Natural killer cell (primary cell): ENCODE results near the gene SCCPDH. TPM values are rescaled to one million over a fixed set of nuclear protein-coding genes. Genes with fewer than 3 reads are reported as not detected.

Source experiments
- ATAC-seq, 3 donors: fragments of 150-1000 bp in 2 of 3; fragments of 200-7000 bp in 1 of 3; cut with Tn5 transposase; 1 replicate in 1 of 3; 2 replicates in 2 of 3; pipeline ENCODE4 v1.10.0; 2021; ENCODE audit warnings: mild to moderate bottlenecking in 2 of 3, moderate library complexity in 2 of 3
- DNase-seq, 2 donors: peaks; one replicate each; pipeline versions ENCODE4 v3.0.0 to v3.0.0-alpha.2; 2013 to 2021; ENCODE audit warnings: mixed read lengths in 1 of 2
- H3K27ac ChIP-seq: one replicate; pipeline ENCODE4 v1.5.1; 2013; ENCODE audit warnings: mild to moderate bottlenecking, low read length
- H3K27me3 ChIP-seq: one replicate; pipeline ENCODE4 v1.6.1; 2013; ENCODE audit warnings: low read length; ENCODE audit not compliant: control insufficient read depth, insufficient read depth
- H3K36me3 ChIP-seq: one replicate; pipeline ENCODE4 v1.6.1; 2013; ENCODE audit warnings: low read length; ENCODE audit not compliant: control insufficient read depth, insufficient read depth
- H3K4me1 ChIP-seq: one replicate; pipeline ENCODE4 v1.6.1; 2013; ENCODE audit warnings: low read length; ENCODE audit not compliant: control insufficient read depth, insufficient read depth
- H3K4me3 ChIP-seq: one replicate; pipeline ENCODE4 v1.5.1; 2013; ENCODE audit warnings: low read length
- H3K9me3 ChIP-seq: one replicate; pipeline ENCODE4 v1.6.1; 2013; ENCODE audit warnings: low read length; ENCODE audit not compliant: control insufficient read depth, insufficient read depth
- H3K27ac Mint-ChIP-seq, 2 donors: one replicate each; pipeline ENCODE4 v1.8.0; 2022; ENCODE audit warnings: mild to moderate bottlenecking in 2 of 2, mixed read lengths in 2 of 2, moderate library complexity in 1 of 2
- H3K27me3 Mint-ChIP-seq, 2 donors: one replicate each; pipeline ENCODE4 v1.8.0; 2022; ENCODE audit warnings: low read depth in 2 of 2, mixed read lengths in 2 of 2
- H3K36me3 Mint-ChIP-seq: one replicate; pipeline ENCODE4 v1.8.0; 2022; ENCODE audit warnings: mixed read lengths
- H3K4me1 Mint-ChIP-seq, 2 donors: one replicate each; pipeline ENCODE4 v1.8.0; 2022; ENCODE audit warnings: mixed read lengths in 2 of 2
- H3K4me3 Mint-ChIP-seq: one replicate; pipeline ENCODE4 v1.8.0; 2022; ENCODE audit warnings: mild to moderate bottlenecking, moderate library complexity, mixed read lengths
- H3K9me3 Mint-ChIP-seq, 2 donors: one replicate each; pipeline ENCODE4 v1.8.0; 2022; ENCODE audit warnings: mixed read lengths in 2 of 2
- CTCF ChIP-seq: fragments of 200-600 bp; IDR thresholded peaks from one replicate; pipeline ENCODE4 v1.8.0; 2022; ENCODE audit warnings: antibody characterized with exemption
- WGBS: methylation state at CpG from one replicate; pipeline ENCODE4 v1.1.7; 2013; ENCODE audit warnings: missing lambda C conversion rate; ENCODE audit not compliant: insufficient coverage; 5-methylcytosine and 5-hydroxymethylcytosine counted together
- intact Hi-C: fragments of 100-400 bp; cut with micrococcal nuclease; formaldehyde crosslinking; loops from one replicate; pipeline ENCODE4 v1.14.2; 2022
- total RNA-seq, 4 donors: library from RNA; stranded (reverse); fragments of 120-200 nt in 1 of 4; gene quantifications; one replicate each; pipeline versions ENCODE4 v1.2.3 to v1.2.4, GENCODE V29; 2013 to 2022

SCCPDH gene
- total RNA-seq, 3 donors from 2014 or later (not counting 1 experiment from before 2014, with no cell fraction given), result 5.3 to 24.8 (median 9.2) TPM

GRCh38 chr1:246814890-246815289 is 90.7 kb downstream of the SCCPDH start:
- ATAC-seq (no peak), DNase-seq (no peak)
- no peaks in the 10 kb centered on the region for H3K36me3 ChIP-seq
- intact Hi-C loops, result no loop called here
- peaks cover 3% of the 10 kb centered on the region for H3K9me3 ChIP-seq
- Mint-ChIP-seq H3K27ac (no peak overlapping the region), H3K27me3 (peaks cover 0 to 6% of the 10 kb centered on the region in 2 donors), H3K36me3 (no peaks in the 10 kb centered on the region), H3K4me1 (peaks cover 12 to 14% of the 10 kb centered on the region in 2 donors), H3K4me3 (no peak overlapping the region), H3K9me3 (no peaks in the 10 kb centered on the region)
- 90% methylated on average over 13 of the region's 13 CpGs for WGBS
- no peak for TF ChIP-seq CTCF
- no peak overlapping the region for H3K27ac ChIP-seq
- peaks cover 10% of the 10 kb centered on the region for H3K4me1 ChIP-seq
- no peaks in the 10 kb centered on the region for H3K27me3 ChIP-seq
- H3K4me3 ChIP-seq, result no peak overlapping the region

GRCh38 chr1:246815693-246816270 is 91.6 kb downstream of the SCCPDH start:
- no peak overlapping the region for H3K4me3 Mint-ChIP-seq
- H3K9me3 ChIP-seq, result peaks cover 3% of the 10 kb centered on the region
- no peaks in the 10 kb centered on the region for H3K36me3 Mint-ChIP-seq
- H3K27ac Mint-ChIP-seq, result no peak overlapping the region
- H3K4me3 ChIP-seq, result no peak overlapping the region
- WGBS, result 22% methylated on average over 8 of the region's 11 CpGs
- H3K4me1 Mint-ChIP-seq, result peaks cover 16 to 19% of the 10 kb centered on the region in 2 donors
- ATAC-seq (peak in 2 of 3 donors; percentile 57 to 75), DNase-seq (no peak)
- peaks cover 2% of the 10 kb centered on the region for H3K27me3 ChIP-seq
- no peaks in the 10 kb centered on the region for H3K9me3 Mint-ChIP-seq
- H3K27ac ChIP-seq, result no peak overlapping the region
- peaks cover 6 to 9% of the 10 kb centered on the region in 2 donors for H3K27me3 Mint-ChIP-seq
- H3K4me1 ChIP-seq, result peaks cover 14% of the 10 kb centered on the region
- H3K36me3 ChIP-seq, result no peaks in the 10 kb centered on the region
- intact Hi-C loops, result no loop called here
- no peak for TF ChIP-seq CTCF

Other genes starting within 250 kb of the SCCPDH start
- 10 to 100 TPM; 43.6 to 48.0 (median 46.1) TPM for gene SMYD3, start 217.1 kb upstream of the SCCPDH start, total RNA-seq
- gene TFB2M, start 158.1 kb upstream of the SCCPDH start, total RNA-seq, result 10 to 100 TPM; 13.4 to 15.1 (median 15.1) TPM
- gene CNST, start 158.0 kb upstream of the SCCPDH start, total RNA-seq, result 10 to 100 TPM; 48.2 to 56.1 (median 49.7) TPM
- 10 to 100 TPM; 46.5 to 50.2 (median 47.4) TPM for gene AHCTF1, start 207.5 kb downstream of the SCCPDH start, total RNA-seq